GM12878 (cell line): Measurements from ENCODE around the gene IRGQ. TPM values are rescaled to one million over a fixed set of nuclear protein-coding genes. Genes with fewer than 3 reads are reported as not detected.
A peak's percentile ranks its signal among the peaks of the same experiment; 100 is the strongest.

Experiments
- ATAC-seq: fragments of 200-7000 bp; cut with Tn5 transposase; 3 replicates; pipeline ENCODE4 v1.9.1; 2020; ENCODE audit warnings: mild to moderate bottlenecking, moderate library complexity
- BruUV-seq: library from RNA; stranded (reverse); fragments of 400-500 nt; replicated peaks from 2 replicates; lab custom pipeline; 2021; lab: Mats Ljungman, UMichigan
- CTCF ChIA-PET: fragments of 300-600 bp; sonication (Branson Sonifier 250); formaldehyde crosslinking; extraction: SDS; loops from one replicate; lab custom pipeline; 2021; ENCODE audit warnings: inconsistent platforms; lab: Yijun Ruan, JAX
- POLR2A ChIA-PET: fragments of 350-600 bp; formaldehyde crosslinking; extraction: SDS; loops from one replicate; lab custom pipeline; 2021; ENCODE audit warnings: inconsistent platforms; lab: Charles Lee
- RAD21 ChIA-PET: fragments of 300-600 bp; sonication (Branson Sonifier 250); formaldehyde crosslinking; loops from one replicate; lab custom pipeline; 2023; ENCODE audit warnings: antibody characterized with exemption; ENCODE audit not compliant: unreplicated experiment; lab: Charles Lee
- SMC1A ChIA-PET: fragments of 300-600 bp; sonication (Branson Sonifier 250); formaldehyde crosslinking; loops from one replicate; lab custom pipeline; 2023; ENCODE audit not compliant: unreplicated experiment, uncharacterized antibody; lab: Charles Lee
- DNase-seq: peaks from one replicate; pipeline ENCODE4 v3.0.0-alpha.2; 2011; ENCODE audit warnings: low read depth, low spot score
- FAIRE-seq: peaks from 3 replicates; lab custom pipeline; 2011; peaks lifted over from hg19 to GRCh38; lab: Jason Lieb, UNC
- H2AFZ ChIP-seq: 2 replicates; pipeline ENCODE4 v1.6.0; 2011; ENCODE audit warnings: low read depth, low read length, control low read depth; ENCODE audit not compliant: control insufficient read depth
- H3K27ac ChIP-seq: 2 replicates; pipeline ENCODE4 v1.5.1; 2011; ENCODE audit warnings: control low read depth; ENCODE audit not compliant: control insufficient read depth, insufficient read depth
- H3K27me3 ChIP-seq, 2 experiments: replicated peaks in 1 of 2; 2 replicates each; pipeline versions ENCODE4 v1.6.0 to v1.6.1; 2011; ENCODE audit warnings: low read length in 1 of 2; ENCODE audit not compliant: control insufficient read depth in 2 of 2, insufficient read depth in 2 of 2
- H3K36me3 ChIP-seq, 2 experiments: 2 replicates each; pipeline ENCODE4 v1.5.1; 2011; ENCODE audit warnings: low read length in 1 of 2; ENCODE audit not compliant: control insufficient read depth in 2 of 2, insufficient read depth in 2 of 2
- H3K4me1 ChIP-seq: 2 replicates; pipeline ENCODE4 v1.6.1; 2011; ENCODE audit warnings: mild to moderate bottlenecking, low read length, moderate library complexity, mixed read lengths; ENCODE audit not compliant: control insufficient read depth, insufficient read depth
- H3K4me2 ChIP-seq: 2 replicates; pipeline ENCODE4 v1.6.0; 2011; ENCODE audit warnings: control low read depth; ENCODE audit not compliant: control insufficient read depth, insufficient read depth
- H3K4me3 ChIP-seq: fragments of 200-600 bp; sonication (generic); 2 replicates; pipeline ENCODE4 v1.5.1; 2016
- H3K79me2 ChIP-seq: 2 replicates; pipeline ENCODE4 v1.6.0; 2011; ENCODE audit warnings: low read length; ENCODE audit not compliant: control insufficient read depth, insufficient read depth
- H3K9ac ChIP-seq: 2 replicates; pipeline ENCODE4 v1.8.0; 2011; ENCODE audit warnings: low read length, control low read depth, mixed read lengths; ENCODE audit not compliant: control insufficient read depth, insufficient read depth
- H3K9me3 ChIP-seq: replicated peaks from 3 replicates; pipeline ENCODE4 v1.5.1; 2011; ENCODE audit warnings: mild to moderate bottlenecking, low read length; ENCODE audit not compliant: control insufficient read depth, insufficient read depth
- H4K20me1 ChIP-seq: 2 replicates; pipeline ENCODE4 v1.6.0; 2011; ENCODE audit not compliant: control insufficient read depth, insufficient read depth
- ASH2L ChIP-seq: fragments of 300-600, 200-600 bp; sonication (generic); IDR thresholded peaks from 2 replicates; pipeline ENCODE4 v1.6.1; 2017; ENCODE audit warnings: low read depth, mild to moderate bottlenecking, borderline replicate concordance
- POLR2AphosphoS5 ChIP-seq: IDR thresholded peaks from 2 replicates; pipeline ENCODE4 v1.6.1; 2011; ENCODE audit warnings: mild to moderate bottlenecking, low read length, inconsistent platforms
- ZNF217 ChIP-seq: fragments of 450-650 bp; IDR thresholded peaks from 2 replicates; pipeline ENCODE4 v1.6.1; 2017; ENCODE audit warnings: antibody characterized with exemption, mild to moderate bottlenecking
- WGBS: methylation state at CpG from one replicate; pipeline ENCODE4 v1.1.6; 2016; ENCODE audit warnings: low lambda C conversion rate; ENCODE audit not compliant: insufficient replicate concordance, insufficient coverage; ENCODE audit errors: missing lambda C conversion rate; 5-methylcytosine and 5-hydroxymethylcytosine counted together
- in situ Hi-C: fragments of 300-500 bp; cut with MboI; formaldehyde crosslinking; loops from 9 replicates; pipeline ENCODE4 v1.14.3; 2018; ENCODE audit warnings: mixed read lengths
- intact Hi-C: fragments of 100-400 bp; cut with micrococcal nuclease; formaldehyde crosslinking; loops from one replicate; pipeline ENCODE4 v1.14.2; 2022; ENCODE audit not compliant: unreplicated experiment
- polyA plus RNA-seq, 11 experiments: library from polyadenylated mRNA; depleted of rRNA in 4 of 11; unstranded in 6 of 11; stranded (reverse) in 5 of 11; fragments of >200 nt; fragmentation: Nextera tagmentation in 4 of 11; fragmentation: Illumina TruSeq in 1 of 11; extraction: Ambion mirVana in 4 of 11; extraction: Trizol in 1 of 11; gene quantifications; 1 replicate in 1 of 11; 2 replicates in 10 of 11; pipeline versions ENCODE4 v1.2.1 to v1.2.3, GENCODE V29; 2011 to 2016; ENCODE audit warnings: inconsistent platforms in 2 of 11, missing spikeins in 2 of 11, low read depth in 1 of 11
- total RNA-seq, 4 experiments: library from RNA; depleted of rRNA in 3 of 4; stranded (reverse); fragments of >200 nt in 3 of 4; fragmentation: Illumina TruSeq in 1 of 4; extraction: Trizol in 1 of 4; gene quantifications; 2 replicates each; pipeline versions ENCODE4 v1.2.1 to v1.2.3, GENCODE V29; 2013 to 2021

The IRGQ gene
- total and polyA plus RNA-seq, 10 of the 15 experiments (the other 5 are each of a cell fraction or from before 2014, with no cell fraction given): 3.3 to 20.8 (median 9.0) TPM

- Histone ChIP-seq H3K4me2 (no peak overlapping the region), H2AFZ (no peak overlapping the region)
- intact Hi-C loops: no loop called here
- SMC1A ChIA-PET: interaction anchor here (1.3 kb wide), 1 partner anchor 10 kb away, joined by 3 read pairs; no protein-coding TSS in a partner anchor
- BruUV-seq: no TSS peak
- TF ChIP-seq ZNF217 (no peak), ASH2L (no peak), POLR2AphosphoS5 (peak; percentile 36; the same call in 1 of the 2 replicates)
- TF ChIP-seq, all 136 proteins: peak for 1
- POLR2A ChIA-PET: interaction anchor here (0.9 kb wide), 1 partner anchor 39 kb away, joined by 3 read pairs; no protein-coding TSS in a partner anchor
- Histone ChIP-seq H3K9me3 (no peaks in the 10 kb centered on the region), H3K79me2 (peaks cover 1% of the 10 kb centered on the region; the same call in 1 of the 2 replicates), H3K4me1 (no peaks in the 10 kb centered on the region), H3K9ac (no peak overlapping the region), H3K4me3 (no peak overlapping the region), H3K27me3 (no peaks in the 10 kb centered on the region), H3K36me3 (peaks cover 3 to 12% of the 10 kb centered on the region in 2 experiments; a peak in 3 of 4 replicates), H3K27ac (no peak overlapping the region), H4K20me1 (no peaks in the 10 kb centered on the region)
- FAIRE-seq: no peak
- DNase-seq: no peak
- ATAC-seq: no peak
- CTCF ChIA-PET: interaction anchor here (0.5 to 1.4 kb wide), 3 partner anchors 52 to 162 kb away, joined by 3 to 4 read pairs (median 3); no protein-coding TSS in a partner anchor
- in situ Hi-C loops: no loop called here
- RAD21 ChIA-PET: no interaction called here
- 72% methylated on average over 23 of the region's 28 CpGs for WGBS
These were observed 11.6 kb upstream of the IRGQ start for GRCh38 chr19:43607238-43608205.
